IMR-90 (cell line): ENCODE measurements around the gene KRTAP19-8.

ENCODE experiments used
- BHLHE40 ChIP-seq: fragments of 150-350 bp; IDR thresholded peaks from 2 replicates; pipeline ENCODE4 v1.6.1; 2016; ENCODE audit warnings: mild to moderate bottlenecking, low read depth, low read length
- CTCF ChIP-seq: conservative IDR thresholded peaks from 2 replicates; pipeline ENCODE4 v1.5.1; 2012; ENCODE audit warnings: mild to moderate bottlenecking, low read depth, low read length, improper control_type of control experiment
- MAFK ChIP-seq: IDR thresholded peaks from 2 replicates; pipeline ENCODE4 v1.6.1; 2012; ENCODE audit warnings: low read depth, low read length, improper control_type of control experiment
- POLR2A ChIP-seq: IDR thresholded peaks from 2 replicates; pipeline ENCODE4 v1.6.1; 2012; ENCODE audit warnings: mild to moderate bottlenecking, low read depth, low read length
- RAD21 ChIP-seq: IDR thresholded peaks from 2 replicates; pipeline ENCODE4 v1.6.1; 2012; ENCODE audit warnings: low read length, improper control_type of control experiment

- TF ChIP-seq CTCF (no peak), POLR2A (no peak), MAFK (no peak), RAD21 (no peak), BHLHE40 (no peak)
These were observed 34.3 kb upstream of the KRTAP19-8 start for GRCh38 chr21:31072533-31072932.
